ENCODE measurements around the gene RNF44.

Gene RNF44

DNA sequence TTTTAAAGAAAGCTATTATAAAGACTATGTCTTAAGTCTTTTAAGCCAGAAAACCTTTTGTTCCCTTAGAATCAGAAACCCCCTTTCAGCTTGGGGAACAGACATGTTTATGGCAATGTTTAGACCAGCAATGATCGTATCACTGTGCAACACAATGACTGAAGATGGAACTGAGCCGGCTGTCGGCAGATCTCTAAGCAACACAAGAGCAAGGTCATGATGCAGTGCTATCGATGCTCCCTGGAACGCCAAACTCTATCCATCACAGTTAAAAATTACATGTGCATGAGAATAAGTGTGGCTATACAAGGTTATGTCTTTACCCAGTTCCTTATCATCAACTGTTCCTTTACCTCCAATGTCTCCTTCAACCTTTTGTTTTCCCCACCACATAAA is 1.8 kb upstream of the RNF44 start:
- H3K27ac ChIP-seq = peak overlapping the region; percentile 99; the same call in 1 of the 2 replicates
- TF ChIP-seq, protein P1, sequence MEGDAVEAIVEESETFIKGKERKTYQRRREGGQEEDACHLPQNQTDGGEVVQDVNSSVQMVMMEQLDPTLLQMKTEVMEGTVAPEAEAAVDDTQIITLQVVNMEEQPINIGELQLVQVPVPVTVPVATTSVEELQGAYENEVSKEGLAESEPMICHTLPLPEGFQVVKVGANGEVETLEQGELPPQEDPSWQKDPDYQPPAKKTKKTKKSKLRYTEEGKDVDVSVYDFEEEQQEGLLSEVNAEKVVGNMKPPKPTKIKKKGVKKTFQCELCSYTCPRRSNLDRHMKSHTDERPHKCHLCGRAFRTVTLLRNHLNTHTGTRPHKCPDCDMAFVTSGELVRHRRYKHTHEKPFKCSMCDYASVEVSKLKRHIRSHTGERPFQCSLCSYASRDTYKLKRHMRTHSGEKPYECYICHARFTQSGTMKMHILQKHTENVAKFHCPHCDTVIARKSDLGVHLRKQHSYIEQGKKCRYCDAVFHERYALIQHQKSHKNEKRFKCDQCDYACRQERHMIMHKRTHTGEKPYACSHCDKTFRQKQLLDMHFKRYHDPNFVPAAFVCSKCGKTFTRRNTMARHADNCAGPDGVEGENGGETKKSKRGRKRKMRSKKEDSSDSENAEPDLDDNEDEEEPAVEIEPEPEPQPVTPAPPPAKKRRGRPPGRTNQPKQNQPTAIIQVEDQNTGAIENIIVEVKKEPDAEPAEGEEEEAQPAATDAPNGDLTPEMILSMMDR (conservative IDR thresholded peaks at IDR 0.05) = no peak

DNA sequence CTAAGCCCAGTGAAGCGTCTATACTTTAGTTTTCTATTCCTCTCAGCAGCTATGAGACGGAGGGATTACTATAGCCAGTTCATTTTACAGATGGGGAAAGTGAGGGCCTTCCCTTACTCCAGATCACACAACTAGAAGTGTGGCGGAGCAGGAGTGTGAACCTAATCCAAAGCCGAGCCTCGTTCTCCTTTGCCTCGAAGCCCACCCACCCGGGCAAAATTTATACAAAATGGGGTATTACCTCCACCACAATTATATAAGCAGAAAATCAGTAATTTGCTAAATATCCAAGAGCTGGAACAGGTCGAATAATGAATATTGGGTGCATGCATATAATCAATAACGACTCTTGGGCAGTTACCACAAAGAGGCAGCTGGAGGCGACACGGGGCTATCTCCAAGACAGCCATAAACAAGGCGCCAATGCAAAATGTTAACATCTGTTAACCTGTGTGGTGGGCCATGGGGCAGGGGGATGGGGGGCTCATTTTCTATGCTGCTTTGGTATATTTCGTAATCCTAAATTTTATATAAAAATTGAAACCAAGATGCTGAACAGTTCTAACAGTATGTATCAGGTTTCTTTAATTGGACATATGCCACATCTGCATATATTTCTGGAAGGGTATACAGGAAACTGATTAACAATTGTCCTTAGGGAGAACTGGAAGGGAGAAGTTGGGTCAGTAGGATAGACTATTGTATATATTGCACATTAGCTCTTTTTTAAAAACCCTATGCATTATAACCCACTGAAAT is 1.2 kb upstream of the RNF44 start:
- H3K27ac ChIP-seq = peak overlapping the region; percentile 99
- TF ChIP-seq, protein P1 (conservative IDR thresholded peaks at IDR 0.05) = peak; percentile 44; the same call in 1 of the 2 replicates

DNA sequence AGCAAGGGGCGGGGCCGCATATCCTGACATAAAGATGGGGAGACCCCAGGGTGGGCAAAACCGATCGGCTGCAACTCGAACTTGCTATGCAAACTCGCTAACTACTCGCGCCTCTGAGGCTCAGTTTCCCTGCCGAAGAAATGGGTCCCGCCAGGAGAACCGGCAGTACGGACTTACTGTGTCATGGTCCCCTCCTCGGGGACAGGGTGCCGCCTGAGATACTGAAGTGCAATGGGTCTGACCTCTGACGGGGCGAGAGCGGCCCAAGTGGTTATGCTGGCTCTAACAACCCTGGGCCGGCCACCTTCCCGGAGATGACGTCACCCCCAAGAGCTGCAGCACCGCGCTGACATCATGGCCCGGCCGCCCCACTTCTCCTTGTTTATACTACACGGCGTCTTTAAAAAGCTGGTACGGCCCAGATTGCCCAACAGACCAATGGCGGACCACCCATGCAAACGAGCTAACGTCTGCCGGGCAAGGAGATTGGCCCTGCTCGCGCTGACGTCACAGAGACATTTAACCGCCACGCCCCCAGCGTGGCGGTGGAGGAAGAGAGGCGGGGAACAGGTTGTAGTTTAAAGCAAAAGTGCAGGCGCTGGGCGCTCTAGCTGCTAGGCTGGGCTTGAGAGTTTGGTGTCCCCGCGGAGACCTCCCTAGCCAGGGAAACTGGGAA is 490 bp upstream of the RNF44 start:
- TF ChIP-seq, protein P1 (conservative IDR thresholded peaks at IDR 0.05) = no peak
- peak overlapping the region; percentile 99 for H3K27ac ChIP-seq

DNA sequence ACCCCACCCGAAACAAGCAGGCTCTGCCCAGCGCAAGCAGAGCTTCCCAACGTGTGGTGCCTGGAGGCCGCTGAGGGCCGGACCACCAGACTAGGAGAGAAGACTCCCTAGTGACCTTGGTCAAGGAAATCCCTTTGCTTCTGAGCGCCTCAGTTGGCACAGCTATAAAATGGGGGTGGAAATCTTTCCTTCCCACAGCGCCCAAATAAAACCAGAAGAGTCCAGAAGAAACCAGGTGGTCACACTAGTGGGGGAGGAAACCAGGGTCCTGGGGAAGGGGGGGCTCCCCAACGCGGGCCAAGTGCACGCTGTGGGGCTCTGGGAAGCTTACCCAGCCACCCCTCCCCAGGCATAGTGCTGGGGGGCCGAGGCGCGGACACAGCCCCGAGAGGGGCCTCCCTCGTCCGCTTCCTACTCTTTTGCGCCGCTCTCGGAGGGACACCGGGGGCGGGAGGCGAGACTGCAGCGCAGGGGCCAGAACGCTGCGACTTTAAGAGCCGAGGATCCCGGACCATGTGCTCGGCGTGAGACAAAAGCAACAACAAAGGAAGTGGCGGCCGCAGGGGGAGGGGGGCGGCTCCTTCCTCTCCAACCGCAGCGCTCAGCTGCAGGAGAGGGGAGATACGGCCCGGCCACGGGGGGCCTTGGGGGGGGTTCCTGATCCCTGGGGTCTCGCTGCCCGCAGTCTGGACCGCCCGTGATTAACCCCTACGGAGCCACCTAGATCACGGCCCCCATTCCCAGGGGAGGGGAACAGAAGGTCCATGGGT is 885 bp downstream of the RNF44 start:
- peak overlapping the region; percentile 99 for H3K27ac ChIP-seq
- TF ChIP-seq, protein P1 (conservative IDR thresholded peaks at IDR 0.05) = no peak

DNA sequence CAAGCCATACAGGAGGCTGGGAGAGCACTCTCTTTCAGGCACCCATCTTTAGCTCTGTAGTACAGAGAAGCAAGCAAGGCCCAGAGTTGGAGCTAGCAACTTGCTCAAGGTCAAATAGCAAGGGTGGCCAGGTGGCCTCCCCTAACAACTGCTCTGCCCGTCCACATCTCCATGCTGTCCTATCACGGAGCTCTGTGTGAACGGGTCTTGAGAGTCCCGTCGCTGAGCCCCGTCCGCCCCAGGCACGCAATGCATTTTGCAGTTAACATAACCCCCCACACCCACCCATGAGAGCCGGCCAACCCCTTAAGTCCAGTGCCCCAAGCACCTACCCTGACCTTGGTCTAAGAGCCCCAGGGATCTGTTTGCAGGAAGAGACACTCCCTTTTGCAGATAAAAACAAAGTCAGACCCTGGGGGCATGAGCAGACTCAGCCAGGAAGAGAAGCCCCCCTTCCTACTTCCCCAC is 1.5 kb downstream of the RNF44 start:
- peak overlapping the region; percentile 99 for H3K27ac ChIP-seq
- TF ChIP-seq, protein P1 (conservative IDR thresholded peaks at IDR 0.05) = no peak

DNA sequence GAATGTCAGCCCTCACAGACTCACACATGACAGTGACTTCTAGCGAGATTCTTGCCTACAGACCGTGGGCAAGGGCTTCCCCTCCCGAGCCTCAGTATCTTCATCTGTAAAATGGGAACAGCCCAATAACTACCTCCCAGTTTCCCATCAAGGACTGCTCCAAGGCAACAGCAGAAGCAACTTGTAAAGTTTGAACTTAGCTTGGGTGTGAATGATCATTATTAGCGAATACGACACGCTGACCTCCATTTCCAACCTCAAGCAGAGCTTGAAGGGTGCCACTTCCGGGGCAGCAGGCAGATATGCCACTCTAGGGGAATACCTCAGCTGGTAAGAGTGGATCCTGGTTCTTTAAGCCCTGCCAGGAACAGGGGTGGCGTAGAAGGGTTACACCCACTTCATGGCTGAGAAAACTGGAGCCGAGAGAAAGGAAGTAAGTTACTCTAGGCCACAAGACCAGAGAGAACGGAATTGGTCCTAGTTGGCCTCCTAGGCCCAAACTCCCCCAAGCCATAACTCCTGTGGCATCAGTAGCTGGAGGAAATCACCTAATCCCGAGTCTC is 2.0 kb downstream of the RNF44 start:
- H3K27ac ChIP-seq = peak overlapping the region; percentile 99
- TF ChIP-seq, protein P1 (conservative IDR thresholded peaks at IDR 0.05) = no peak
